GM19043 (cell line): ENCODE results near the gene OR2T5.
"Not testable (repeated sequence)": the region's sequence is repeated elsewhere in the genome, so short reads cannot be mapped to it uniquely, and the experiment has no call there.

Source experiments
- ATAC-seq: cut with Tn5 transposase; IDR thresholded peaks from one replicate; pipeline ENCODE4 v1.9.1; 2021; ENCODE audit warnings: low read depth; ENCODE audit not compliant: unreplicated experiment

The OR2T5 gene

GRCh38 chr1:248500305-248501035, 12.1 kb downstream of the OR2T5 start:
- not testable (repeated sequence) for ATAC-seq

- not testable (repeated sequence) for ATAC-seq
Measured at GRCh38 chr1:248507773-248508172, 19.4 kb downstream of the OR2T5 start, which contains the start of gene OR2G6. TSS of gene OR2G6 (plus strand) at chr1:248508073. CDS start at chr1:248521647, 13,574 bp downstream.

GRCh38 chr1:248510217-248510616, 21.8 kb downstream of the OR2T5 start:
- ATAC-seq, result not testable (repeated sequence)

- ATAC-seq, result no peak
Measured at GRCh38 chr1:248521856-248522255, 33.5 kb downstream of the OR2T5 start.

GRCh38 chr1:248537449-248537848, 49.1 kb downstream of the OR2T5 start:
- not testable (repeated sequence) for ATAC-seq
